ENCODE data around the gene SPOCK1. TPM values are rescaled to one million over a fixed set of nuclear protein-coding genes. Genes with fewer than 3 reads are reported as not detected.
A peak's percentile ranks its signal among the peaks of the same experiment; 100 is the strongest.

The SPOCK1 gene
- total and polyA plus RNA-seq, 4 donors: 0.07 to 0.18 (median 0.17) TPM; not detected in 1

- TF ChIP-seq RXRA (IDR thresholded peaks at IDR 0.05): no peak
- TF ChIP-seq HNF4A (conservative IDR thresholded peaks at IDR 0.05): no peak
- TF ChIP-seq NR2F2 (IDR thresholded peaks at IDR 0.05): no peak
- no peak for TF ChIP-seq RAD21 (IDR thresholded peaks at IDR 0.05)
- no peak overlapping the region for H3K27ac ChIP-seq (ENCODE audit: low read depth in 1 of 2, low read length in 2 of 2)
- no peak overlapping the region for H3K4me3 ChIP-seq (ENCODE audit: low read depth in 1 of 3, low read length in 3 of 3)
Measured at GRCh38 chr5:137345396-137345795, 153.7 kb downstream of the SPOCK1 start.

GRCh38 chr5:137344723-137345322 lies 154.3 kb downstream of the SPOCK1 start:
- H3K9me3 ChIP-seq (ENCODE audit: control insufficient read depth in 4 of 4, low read length in 3 of 4): no peaks in the 10 kb centered on the region
- H3K36me3 ChIP-seq (ENCODE audit: control insufficient read depth in 4 of 4, insufficient read depth in 3 of 4, low read depth in 1 of 4, low read length in 3 of 4): no peaks in the 10 kb centered on the region
- no peaks in the 10 kb centered on the region for H3K27me3 ChIP-seq (ENCODE audit: control insufficient read depth in 4 of 4, insufficient read depth in 4 of 4, low read length in 3 of 4)
- no peak overlapping the region for H3K27ac ChIP-seq (ENCODE audit: low read depth in 1 of 2, low read length in 2 of 2)
- TF ChIP-seq RAD21 (IDR thresholded peaks at IDR 0.05): peak; percentile 33 to 74
- no peak for TF ChIP-seq NR2F2 (IDR thresholded peaks at IDR 0.05)
- peak; percentile 68 for TF ChIP-seq CTCF (IDR thresholded peaks at IDR 0.05; ENCODE audit: low read depth, low read length, missing input control)
- no peak for DNase-seq (ENCODE audit: low spot score)
- 22% methylated on average over 6 of the region's 6 CpGs for WGBS
- H3K4me3 ChIP-seq (ENCODE audit: low read depth in 1 of 3, low read length in 3 of 3): no peak overlapping the region
- no peak overlapping the region for H3K9ac ChIP-seq (ENCODE audit: low read depth in 1 of 2, low read length in 2 of 2)
- H3K4me1 ChIP-seq (ENCODE audit: control insufficient read depth in 4 of 4, insufficient read depth in 4 of 4, low read length in 3 of 4): peaks cover 0 to 4% (median 2%) of the 10 kb centered on the region in 4 donors

More at GRCh38 chr5:137345396-137345795, 153.7 kb downstream of the SPOCK1 start:
- no peaks in the 10 kb centered on the region for H3K27me3 ChIP-seq (ENCODE audit: control insufficient read depth in 4 of 4, insufficient read depth in 4 of 4, low read length in 3 of 4)
- DNase-seq (ENCODE audit: low spot score): no peak
- no peaks in the 10 kb centered on the region for H3K36me3 ChIP-seq (ENCODE audit: control insufficient read depth in 4 of 4, insufficient read depth in 3 of 4, low read depth in 1 of 4, low read length in 3 of 4)
- H3K9me3 ChIP-seq (ENCODE audit: control insufficient read depth in 4 of 4, low read length in 3 of 4): no peaks in the 10 kb centered on the region
- peaks cover 0 to 4% (median 2%) of the 10 kb centered on the region in 4 donors for H3K4me1 ChIP-seq (ENCODE audit: control insufficient read depth in 4 of 4, insufficient read depth in 4 of 4, low read length in 3 of 4)
- no peak overlapping the region for H3K9ac ChIP-seq (ENCODE audit: low read depth in 1 of 2, low read length in 2 of 2)

- Histone ChIP-seq H3K9ac (ENCODE audit: low read depth in 1 of 2, low read length in 2 of 2) (no peak overlapping the region), H3K27me3 (ENCODE audit: control insufficient read depth in 4 of 4, insufficient read depth in 4 of 4, low read length in 3 of 4) (no peaks in the 10 kb centered on the region), H3K36me3 (ENCODE audit: control insufficient read depth in 4 of 4, insufficient read depth in 3 of 4, low read depth in 1 of 4, low read length in 3 of 4) (no peaks in the 10 kb centered on the region), H3K4me3 (ENCODE audit: low read depth in 1 of 3, low read length in 3 of 3) (no peak overlapping the region), H3K9me3 (ENCODE audit: control insufficient read depth in 4 of 4, low read length in 3 of 4) (no peaks in the 10 kb centered on the region), H3K4me1 (ENCODE audit: control insufficient read depth in 4 of 4, insufficient read depth in 4 of 4, low read length in 3 of 4) (peaks cover 0 to 4% (median 2%) of the 10 kb centered on the region in 4 donors), H3K27ac (ENCODE audit: low read depth in 1 of 2, low read length in 2 of 2) (no peak overlapping the region)
- no peak for DNase-seq (ENCODE audit: low spot score)
- TF ChIP-seq HNF4A (conservative IDR thresholded peaks at IDR 0.05) (no peak), RXRA (IDR thresholded peaks at IDR 0.05) (no peak), RAD21 (IDR thresholded peaks at IDR 0.05) (no peak), FOXA2 (IDR thresholded peaks at IDR 0.05) (no peak), TAF1 (conservative IDR thresholded peaks at IDR 0.05) (no peak), MAX (IDR thresholded peaks at IDR 0.05) (no peak), HNF4G (IDR thresholded peaks at IDR 0.05) (no peak), EGR1 (IDR thresholded peaks at IDR 0.05; ENCODE audit: low read depth in 2 of 2) (no peak)
- WGBS: 74% methylated on average over 4 of the region's 4 CpGs
Measured at GRCh38 chr5:137344021-137344420, 155.1 kb downstream of the SPOCK1 start.

GRCh38 chr5:137342764-137343163 lies 156.4 kb downstream of the SPOCK1 start:
- no peak for DNase-seq (ENCODE audit: low spot score)
- no peak overlapping the region for H3K9ac ChIP-seq (ENCODE audit: low read depth in 1 of 2, low read length in 2 of 2)
- no peaks in the 10 kb centered on the region for H3K27me3 ChIP-seq (ENCODE audit: control insufficient read depth in 4 of 4, insufficient read depth in 4 of 4, low read length in 3 of 4)
- no peak overlapping the region for H3K27ac ChIP-seq (ENCODE audit: low read depth in 1 of 2, low read length in 2 of 2)
- H3K4me3 ChIP-seq (ENCODE audit: low read depth in 1 of 3, low read length in 3 of 3): no peak overlapping the region
- no peaks in the 10 kb centered on the region for H3K4me1 ChIP-seq (ENCODE audit: control insufficient read depth in 4 of 4, insufficient read depth in 4 of 4, low read length in 3 of 4)
- no peaks in the 10 kb centered on the region for H3K9me3 ChIP-seq (ENCODE audit: control insufficient read depth in 4 of 4, low read length in 3 of 4)
- WGBS: 88% methylated on average over 3 of the region's 3 CpGs
- no peaks in the 10 kb centered on the region for H3K36me3 ChIP-seq (ENCODE audit: control insufficient read depth in 4 of 4, insufficient read depth in 3 of 4, low read depth in 1 of 4, low read length in 3 of 4)
- TF ChIP-seq HNF4A (conservative IDR thresholded peaks at IDR 0.05): no peak
- TF ChIP-seq GABPA (IDR thresholded peaks at IDR 0.05 in 1 of 2, conservative IDR thresholded peaks at IDR 0.05 in 1 of 2): no peak
- TF ChIP-seq MAX (IDR thresholded peaks at IDR 0.05): no peak
- TF ChIP-seq JUND (IDR thresholded peaks at IDR 0.05): no peak
- TF ChIP-seq ATF3 (IDR thresholded peaks at IDR 0.05): no peak
- no peak for TF ChIP-seq NR2F2 (IDR thresholded peaks at IDR 0.05)
- no peak for TF ChIP-seq ZBTB33 (IDR thresholded peaks at IDR 0.05)
- no peak for TF ChIP-seq REST (IDR thresholded peaks at IDR 0.05)
